Prostate gland (tissue), 2 donors: Measurements from ENCODE around the gene FAM193B. TPM values are rescaled to one million over a fixed set of nuclear protein-coding genes. Genes with fewer than 3 reads are reported as not detected.

Experiments used
- DNase-seq: peaks from one replicate; pipeline ENCODE4 v3.0.0-alpha.2; 2019; ENCODE audit warnings: low spot score
- H3K27ac ChIP-seq, 2 donors: fragments of 200-600 bp; sonication (generic); 2 replicates each; pipeline ENCODE4 v1.5.1; 2017 to 2019
- H3K27me3 ChIP-seq: fragments of 200-600 bp; sonication (generic); replicated peaks from 2 replicates; pipeline ENCODE4 v1.5.1; 2019; ENCODE audit not compliant: insufficient read depth
- H3K36me3 ChIP-seq, 2 donors: fragments of 200-600 bp; sonication (generic); 1 replicate in 1 of 2; 2 replicates in 1 of 2; pipeline versions ENCODE4 v1.5.1 to v1.8.1; 2017 to 2019
- H3K4me1 ChIP-seq: fragments of 200-600 bp; sonication (generic); replicated peaks from 2 replicates; pipeline ENCODE4 v1.5.1; 2019
- H3K4me3 ChIP-seq, 2 donors: fragments of 200-600 bp; sonication (generic); 2 replicates each; pipeline ENCODE4 v1.5.1; 2017 to 2019
- H3K9me3 ChIP-seq: fragments of 200-600 bp; sonication (generic); 2 replicates; pipeline ENCODE4 v1.5.1; 2017
- CTCF ChIP-seq, 4 experiments: fragments of 200-600 bp in 2 of 4; fragments of 450-650 bp in 2 of 4; sonication (generic) in 2 of 4; IDR thresholded peaks; 1 replicate in 3 of 4; 2 replicates in 1 of 4; pipeline ENCODE4 v1.5.1; 2016 to 2019; ENCODE audit warnings: antibody characterized with exemption in 4 of 4, mild to moderate bottlenecking in 2 of 4, moderate library complexity in 2 of 4
- POLR2A ChIP-seq: fragments of 450-650 bp; IDR thresholded peaks from one replicate; pipeline ENCODE4 v1.6.1; 2016; ENCODE audit warnings: antibody characterized with exemption, mild to moderate bottlenecking
- POLR2AphosphoS5 ChIP-seq: sonication (generic); formaldehyde crosslinking; IDR thresholded peaks from one replicate; pipeline ENCODE4 v1.6.1; 2017; ENCODE audit warnings: antibody characterized with exemption
- WGBS: methylation state at CpG from one replicate; pipeline ENCODE4 v1.1.5; 2018; 5-methylcytosine and 5-hydroxymethylcytosine counted together
- intact Hi-C: fragments of 100-400 bp; cut with DNase I; formaldehyde crosslinking; loops from one replicate; pipeline ENCODE4 v1.14.2; 2022
- total RNA-seq, 2 donors: library from RNA; depleted of rRNA; stranded (reverse); fragments of >200 nt; gene quantifications; one replicate each; pipeline ENCODE4 v1.1.0, GENCODE V29; 2016

The FAM193B gene
- total RNA-seq, 2 donors from 2014 or later, result 59.6 to 112 TPM

- Histone ChIP-seq H3K27ac (no peak overlapping the region), H3K9me3 (no peaks in the 10 kb centered on the region), H3K36me3 (peaks cover 11 to 14% of the 10 kb centered on the region in 2 donors), H3K4me1 (peaks cover 4% of the 10 kb centered on the region), H3K4me3 (no peak overlapping the region), H3K27me3 (no peaks in the 10 kb centered on the region)
- DNase-seq, result no peak
- intact Hi-C loops, result no loop called here
- 41% methylated on average over 5 of the region's 5 CpGs for WGBS
- TF ChIP-seq POLR2A, result no peak
- no peak for TF ChIP-seq POLR2AphosphoS5
- no peak for TF ChIP-seq CTCF (IDR thresholded peaks at IDR 0.05)
Measured at GRCh38 chr5:177598477-177598876, 44.1 kb upstream of the FAM193B start.

GRCh38 chr5:177596775-177597238 lies 42.4 kb upstream of the FAM193B start:
- Histone ChIP-seq H3K36me3 (peaks cover 11 to 14% of the 10 kb centered on the region in 2 donors), H3K9me3 (no peaks in the 10 kb centered on the region), H3K4me1 (peaks cover 6% of the 10 kb centered on the region), H3K4me3 (no peak overlapping the region), H3K27ac (no peak overlapping the region), H3K27me3 (no peaks in the 10 kb centered on the region)
- TF ChIP-seq POLR2AphosphoS5, result no peak
- no peak for TF ChIP-seq CTCF (IDR thresholded peaks at IDR 0.05)
- no peak for TF ChIP-seq POLR2A
- intact Hi-C loops, result no loop called here
- 100% methylated on average over 2 of the region's 2 CpGs for WGBS
- DNase-seq, result no peak

- peaks cover 3% of the 10 kb centered on the region for H3K4me1 ChIP-seq
- intact Hi-C loops, result no loop called here
- H3K9me3 ChIP-seq, result no peaks in the 10 kb centered on the region
- H3K36me3 ChIP-seq, result peaks cover 11 to 14% of the 10 kb centered on the region in 2 donors
- TF ChIP-seq CTCF (IDR thresholded peaks at IDR 0.05), result no peak
- TF ChIP-seq POLR2AphosphoS5, result no peak
- no peak for TF ChIP-seq POLR2A
- no peak overlapping the region for H3K4me3 ChIP-seq
- no peak for DNase-seq
- 100% methylated on average over 2 of the region's 2 CpGs for WGBS
- no peak overlapping the region for H3K27ac ChIP-seq
- H3K27me3 ChIP-seq, result no peaks in the 10 kb centered on the region
Measured at GRCh38 chr5:177595991-177596774, 41.8 kb upstream of the FAM193B start.

GRCh38 chr5:177595026-177595585 lies 40.7 kb upstream of the FAM193B start:
- no peak for DNase-seq
- H3K36me3 ChIP-seq, result peaks cover 11 to 14% of the 10 kb centered on the region in 2 donors
- no peaks in the 10 kb centered on the region for H3K9me3 ChIP-seq
- H3K4me1 ChIP-seq, result peaks cover 3% of the 10 kb centered on the region
- WGBS, result 97% methylated on average over 8 of the region's 8 CpGs
- no peaks in the 10 kb centered on the region for H3K27me3 ChIP-seq
- no peak overlapping the region for H3K27ac ChIP-seq
- H3K4me3 ChIP-seq, result no peak overlapping the region
- TF ChIP-seq POLR2A, result no peak
- TF ChIP-seq POLR2AphosphoS5, result no peak
- no peak for TF ChIP-seq CTCF (IDR thresholded peaks at IDR 0.05)
- intact Hi-C loops, result no loop called here
